BE2C (cell line): ENCODE data around the gene BBS1.

Source experiments
- DNase-seq: peaks from one replicate; pipeline ENCODE4 v3.0.0-alpha.2; 2020
- H3K27me3 ChIP-seq: fragments of 250-450 bp; sonication (Bioruptor Pico); 2 replicates; pipeline ENCODE4 v1.5.1; 2020; ENCODE audit warnings: mild to moderate bottlenecking
- H3K36me3 ChIP-seq: fragments of 250-450 bp; sonication (Bioruptor Pico); 2 replicates; pipeline ENCODE4 v1.5.1; 2020; ENCODE audit warnings: mild to moderate bottlenecking
- H3K4me1 ChIP-seq: fragments of 250-450 bp; sonication (Bioruptor Pico); 2 replicates; pipeline ENCODE4 v1.5.1; 2020
- H3K4me3 ChIP-seq: 2 replicates; pipeline ENCODE4 v1.5.1; 2011; ENCODE audit warnings: low read depth, low read length
- H3K9me3 ChIP-seq: fragments of 250-450 bp; sonication (Bioruptor Pico); 2 replicates; pipeline ENCODE4 v1.5.1; 2020
- TF ChIP-seq, protein P1 (sequence below): IDR thresholded peaks from 2 replicates; pipeline ENCODE4 v1.5.1; 2012; ENCODE audit warnings: mild to moderate bottlenecking, low read depth, low read length

Gene BBS1

DNA sequence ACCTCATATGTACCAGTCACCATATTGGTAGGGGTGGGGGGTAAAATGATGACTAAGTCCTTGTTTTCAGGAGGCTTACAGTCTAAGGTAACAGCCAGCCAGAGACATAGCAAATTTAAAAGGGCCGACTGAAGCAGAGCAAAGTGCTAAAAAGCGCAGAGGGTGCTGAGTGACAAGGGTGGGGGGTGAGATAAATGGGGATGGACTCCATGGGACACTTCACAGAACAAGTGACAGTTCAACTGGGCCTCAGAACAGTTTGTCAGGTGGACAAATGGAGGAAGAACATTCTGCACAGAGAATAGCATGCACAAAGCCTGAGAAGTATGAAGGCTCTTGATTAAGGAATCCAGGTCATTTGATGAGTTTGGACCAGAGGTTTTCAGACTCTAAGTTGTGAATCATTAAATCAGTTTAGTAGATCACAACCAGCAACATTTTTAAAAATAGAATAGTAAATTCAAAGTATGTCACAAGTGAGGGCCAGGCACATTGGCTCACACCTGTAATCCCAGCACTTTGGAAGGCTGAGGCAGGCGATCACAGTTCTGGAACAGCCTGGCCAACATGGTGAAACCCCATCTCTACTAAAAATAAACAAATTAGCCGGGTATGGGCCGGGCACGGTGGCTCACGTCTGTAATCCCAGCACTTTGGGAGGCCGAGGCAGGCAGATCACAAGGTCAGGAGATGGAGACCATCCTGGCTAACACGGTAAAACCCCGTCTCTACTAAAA is 14.0 kb downstream of the BBS1 start:
- H3K27me3 ChIP-seq, result no peaks in the 10 kb centered on the region
- H3K4me3 ChIP-seq, result no peak overlapping the region
- no peaks in the 10 kb centered on the region for H3K9me3 ChIP-seq
- TF ChIP-seq, protein P1, sequence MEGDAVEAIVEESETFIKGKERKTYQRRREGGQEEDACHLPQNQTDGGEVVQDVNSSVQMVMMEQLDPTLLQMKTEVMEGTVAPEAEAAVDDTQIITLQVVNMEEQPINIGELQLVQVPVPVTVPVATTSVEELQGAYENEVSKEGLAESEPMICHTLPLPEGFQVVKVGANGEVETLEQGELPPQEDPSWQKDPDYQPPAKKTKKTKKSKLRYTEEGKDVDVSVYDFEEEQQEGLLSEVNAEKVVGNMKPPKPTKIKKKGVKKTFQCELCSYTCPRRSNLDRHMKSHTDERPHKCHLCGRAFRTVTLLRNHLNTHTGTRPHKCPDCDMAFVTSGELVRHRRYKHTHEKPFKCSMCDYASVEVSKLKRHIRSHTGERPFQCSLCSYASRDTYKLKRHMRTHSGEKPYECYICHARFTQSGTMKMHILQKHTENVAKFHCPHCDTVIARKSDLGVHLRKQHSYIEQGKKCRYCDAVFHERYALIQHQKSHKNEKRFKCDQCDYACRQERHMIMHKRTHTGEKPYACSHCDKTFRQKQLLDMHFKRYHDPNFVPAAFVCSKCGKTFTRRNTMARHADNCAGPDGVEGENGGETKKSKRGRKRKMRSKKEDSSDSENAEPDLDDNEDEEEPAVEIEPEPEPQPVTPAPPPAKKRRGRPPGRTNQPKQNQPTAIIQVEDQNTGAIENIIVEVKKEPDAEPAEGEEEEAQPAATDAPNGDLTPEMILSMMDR, result no peak
- H3K36me3 ChIP-seq, result peaks cover 17% of the 10 kb centered on the region
- H3K4me1 ChIP-seq, result no peaks in the 10 kb centered on the region
- DNase-seq, result no peak

DNA sequence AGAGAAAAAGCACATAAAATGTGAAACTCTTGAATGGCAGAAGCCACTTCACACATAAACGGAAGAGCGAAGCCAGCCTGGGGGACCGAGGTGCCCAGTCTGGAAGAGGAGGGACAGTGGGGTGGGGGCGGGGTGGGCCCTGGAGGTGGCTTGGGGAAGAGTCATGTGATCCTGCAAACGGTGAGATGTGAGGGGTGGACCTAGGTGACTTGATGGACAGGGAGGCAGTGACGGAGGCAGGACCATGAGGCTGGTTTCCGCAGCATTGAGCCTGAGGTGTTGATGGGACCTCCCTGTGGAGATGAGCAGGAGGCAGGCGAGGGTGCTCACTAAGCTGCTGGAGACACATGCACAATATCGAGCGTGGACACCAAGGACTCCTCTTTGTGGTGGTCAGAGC is 18.6 kb downstream of the BBS1 start:
- no peak overlapping the region for H3K4me3 ChIP-seq
- peaks cover 10% of the 10 kb centered on the region for H3K4me1 ChIP-seq
- TF ChIP-seq, protein P1, result no peak
- H3K27me3 ChIP-seq, result no peaks in the 10 kb centered on the region
- H3K36me3 ChIP-seq, result no peaks in the 10 kb centered on the region; the same call in 1 of the 2 replicates
- no peaks in the 10 kb centered on the region for H3K9me3 ChIP-seq
- no peak for DNase-seq

- TF ChIP-seq, protein P1, result no peak
- H3K27me3 ChIP-seq, result no peaks in the 10 kb centered on the region
- peaks cover 10% of the 10 kb centered on the region for H3K4me1 ChIP-seq
- no peak for DNase-seq
- no peaks in the 10 kb centered on the region for H3K9me3 ChIP-seq
- H3K36me3 ChIP-seq, result no peaks in the 10 kb centered on the region; the same call in 1 of the 2 replicates
- H3K4me3 ChIP-seq, result no peak overlapping the region
Observed at GRCh38 chr11:66529655-66530054, 19.2 kb downstream of the BBS1 start.

GRCh38 chr11:66530927-66531709 is 20.7 kb downstream of the BBS1 start:
- no peak overlapping the region for H3K4me3 ChIP-seq
- no peaks in the 10 kb centered on the region for H3K27me3 ChIP-seq
- H3K9me3 ChIP-seq, result no peaks in the 10 kb centered on the region
- DNase-seq, result no peak
- H3K4me1 ChIP-seq, result peaks cover 10% of the 10 kb centered on the region
- no peaks in the 10 kb centered on the region; the same call in 1 of the 2 replicates for H3K36me3 ChIP-seq
- TF ChIP-seq, protein P1, result no peak

DNA sequence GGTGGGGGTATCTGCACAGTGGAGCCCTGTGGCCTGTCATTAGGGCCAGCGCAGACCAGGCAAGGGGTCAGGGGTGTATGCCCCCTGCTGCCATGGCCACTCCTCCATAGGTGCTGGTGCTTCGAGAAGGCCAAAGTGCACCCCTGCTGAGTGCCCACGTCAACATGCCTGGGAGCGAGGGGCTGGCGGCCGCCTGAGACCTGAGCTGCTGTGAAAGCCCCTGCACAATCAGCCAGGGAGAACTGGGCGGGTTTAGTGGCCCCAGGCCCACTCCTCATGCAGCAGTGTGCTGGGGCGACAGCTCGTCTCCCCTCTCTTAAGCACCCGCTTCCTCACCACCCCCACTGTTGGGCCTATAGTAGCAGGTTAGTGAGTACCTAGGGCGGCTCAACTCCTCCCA is 21.4 kb downstream of the BBS1 start:
- Histone ChIP-seq H3K4me1 (peaks cover 10% of the 10 kb centered on the region), H3K9me3 (no peaks in the 10 kb centered on the region), H3K36me3 (no peaks in the 10 kb centered on the region; the same call in 1 of the 2 replicates), H3K4me3 (no peak overlapping the region), H3K27me3 (no peaks in the 10 kb centered on the region)
- DNase-seq, result no peak
- TF ChIP-seq, protein P1, result no peak

GRCh38 chr11:66532784-66533183 is 22.3 kb downstream of the BBS1 start:
- H3K4me1 ChIP-seq, result peaks cover 10% of the 10 kb centered on the region
- H3K27me3 ChIP-seq, result no peaks in the 10 kb centered on the region
- no peaks in the 10 kb centered on the region; the same call in 1 of the 2 replicates for H3K36me3 ChIP-seq
- no peak for DNase-seq
- TF ChIP-seq, protein P1, result no peak
- H3K4me3 ChIP-seq, result no peak overlapping the region
- no peaks in the 10 kb centered on the region for H3K9me3 ChIP-seq
